GM19438 (cell line): ENCODE measurements around the gene CSNK2A2.

ENCODE experiments used
- ATAC-seq: cut with Tn5 transposase; IDR thresholded peaks from one replicate; pipeline ENCODE4 v1.9.1; 2021; ENCODE audit warnings: low read depth; ENCODE audit not compliant: unreplicated experiment

CSNK2A2 gene

GRCh38 chr16:58198022-58198683, at the start of gene CSNK2A2:
Gene CSNK2A2 (minus strand): TSS chr16:58198106. CDS start chr16:58197736, 370 bp downstream.
- ATAC-seq = peak; percentile 63

- ATAC-seq = peak; percentile 97
Measured at GRCh38 chr16:58243528-58244004, 45.7 kb upstream of the CSNK2A2 start.

DNA sequence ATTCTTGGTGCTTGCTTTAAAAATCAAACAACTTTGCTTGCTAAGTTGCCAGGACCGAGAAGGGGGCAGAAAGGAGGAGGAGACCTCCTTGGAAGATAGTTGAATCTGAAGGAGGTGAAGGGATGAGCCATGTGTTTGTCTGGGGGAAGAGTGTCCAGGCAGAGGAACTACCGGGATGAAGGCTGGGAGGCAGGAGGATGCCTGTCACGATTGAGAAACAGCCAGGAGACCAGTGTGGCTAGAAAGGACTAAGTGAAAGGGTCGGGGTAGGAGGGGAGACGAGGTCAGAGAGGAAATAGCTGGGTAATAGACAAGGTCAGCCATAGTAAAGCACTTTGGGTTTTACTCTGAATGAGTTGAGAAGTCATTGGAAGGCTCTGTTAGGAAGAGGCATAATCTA, 38.9 kb upstream of the CSNK2A2 start:
- ATAC-seq = peak; percentile 23

- peak; percentile 97 for ATAC-seq
Measured at GRCh38 chr16:58236231-58236690, 38.4 kb upstream of the CSNK2A2 start.

- no peak for ATAC-seq
Measured at GRCh38 chr16:58235663-58236062, 37.8 kb upstream of the CSNK2A2 start.

GRCh38 chr16:58234831-58235595, 37.1 kb upstream of the CSNK2A2 start:
- no peak for ATAC-seq

DNA sequence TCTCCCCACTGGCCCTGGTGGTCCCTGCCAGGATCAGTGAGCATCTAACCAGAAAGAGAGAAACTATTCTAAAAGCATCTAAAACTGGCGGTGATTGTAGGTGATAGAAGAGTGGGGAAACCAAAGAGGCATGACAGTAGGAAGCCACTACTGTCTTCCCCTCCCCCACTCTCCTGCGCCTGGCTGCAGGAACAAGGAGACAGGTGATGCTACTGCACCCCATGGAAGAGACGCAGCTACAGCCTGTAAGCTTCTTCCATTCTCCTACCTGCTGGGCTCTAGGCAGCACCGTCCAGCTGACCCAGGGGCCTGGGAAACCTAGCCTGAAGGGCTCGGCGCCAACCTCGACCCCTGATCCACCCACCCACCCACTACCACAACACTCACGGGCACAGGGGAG, 32.4 kb upstream of the CSNK2A2 start:
- ATAC-seq = no peak

DNA sequence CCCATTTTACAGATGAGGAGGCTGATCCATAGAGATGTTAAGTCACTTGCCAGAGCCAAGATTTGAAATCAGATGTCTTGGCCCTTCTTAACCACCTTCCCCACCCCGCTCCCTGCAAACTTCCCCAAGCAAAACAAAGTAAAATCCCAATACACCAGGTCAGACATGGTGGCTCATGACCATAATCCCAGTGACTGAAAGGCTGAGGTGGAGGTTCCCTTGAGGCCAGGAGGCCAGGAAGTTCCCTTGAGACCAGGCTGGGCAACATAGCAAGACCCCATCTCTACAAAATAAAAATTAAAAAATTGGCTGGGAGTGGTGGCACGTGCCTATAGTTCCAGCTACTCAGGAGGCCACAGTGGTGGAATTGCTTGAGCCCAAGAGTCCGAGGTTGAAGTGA, 28.9 kb upstream of the CSNK2A2 start:
- ATAC-seq = no peak

DNA sequence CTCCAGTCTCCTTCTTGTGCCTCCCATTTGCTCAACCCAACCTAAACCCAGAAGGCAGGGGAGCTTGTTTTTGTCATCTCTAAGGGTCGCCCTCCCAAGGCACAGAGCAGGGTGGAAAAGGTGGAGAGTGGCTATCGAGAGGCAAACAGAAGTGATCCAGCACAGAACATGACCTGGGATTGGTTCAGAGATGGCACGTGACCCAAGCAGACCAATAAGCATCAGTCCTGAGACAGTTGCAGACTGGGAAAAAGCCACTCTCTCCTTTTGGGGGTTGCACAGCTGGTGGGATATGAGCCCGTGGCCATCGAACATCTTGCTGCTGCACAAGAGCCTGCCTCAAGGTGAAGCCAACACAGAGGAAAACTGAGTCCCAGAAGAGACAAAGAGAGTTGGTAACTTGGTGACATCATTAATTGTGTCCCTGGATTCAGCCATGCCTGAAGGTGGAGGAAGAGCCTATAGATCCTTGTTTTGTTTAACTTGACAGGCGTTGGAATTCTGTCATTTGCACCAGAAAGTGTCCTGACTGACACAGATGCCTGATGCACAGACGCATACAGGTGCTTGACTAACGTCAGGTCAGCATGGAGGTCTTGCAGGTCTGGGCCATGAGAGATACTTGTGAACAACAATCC, 28.2 kb upstream of the CSNK2A2 start:
- no peak for ATAC-seq

DNA sequence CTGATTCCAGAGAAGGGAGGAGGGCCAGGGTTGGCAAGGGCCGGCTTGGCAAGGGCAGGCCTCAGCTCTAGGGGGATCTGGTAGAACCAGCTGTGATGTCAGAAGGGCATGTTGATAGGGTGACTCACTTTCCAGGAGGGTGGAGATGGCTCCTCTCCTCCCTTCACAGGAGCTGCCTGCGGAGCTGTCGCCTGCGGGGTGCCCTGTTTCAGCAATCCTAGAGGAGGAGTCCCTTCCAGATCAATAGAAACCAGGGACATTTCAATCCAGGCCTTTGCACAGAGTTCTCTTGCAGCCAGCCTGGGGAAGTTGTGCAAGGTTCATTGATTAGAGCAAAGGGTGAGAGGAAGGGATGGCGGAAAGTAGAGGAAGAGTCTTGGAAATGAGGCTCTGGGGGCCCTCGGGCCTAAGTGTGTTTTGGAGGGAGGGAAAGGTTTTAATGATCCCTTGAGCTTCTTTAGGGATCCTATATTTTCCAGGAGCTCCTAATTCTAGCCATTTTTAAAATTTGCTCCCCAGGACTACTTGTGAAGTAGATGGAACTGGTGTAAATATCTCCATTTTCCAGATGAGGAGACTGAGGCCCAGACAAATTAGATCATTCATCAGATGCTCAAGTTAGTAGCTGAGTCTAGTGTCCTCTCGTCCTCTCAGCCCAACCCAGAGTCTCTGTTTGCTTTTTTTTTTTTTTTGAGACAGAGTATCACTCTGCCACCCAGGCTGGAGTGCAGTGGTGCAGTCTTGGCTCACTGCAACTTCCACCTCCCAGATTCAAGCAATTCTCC, 24.8 kb upstream of the CSNK2A2 start:
- no peak for ATAC-seq

DNA sequence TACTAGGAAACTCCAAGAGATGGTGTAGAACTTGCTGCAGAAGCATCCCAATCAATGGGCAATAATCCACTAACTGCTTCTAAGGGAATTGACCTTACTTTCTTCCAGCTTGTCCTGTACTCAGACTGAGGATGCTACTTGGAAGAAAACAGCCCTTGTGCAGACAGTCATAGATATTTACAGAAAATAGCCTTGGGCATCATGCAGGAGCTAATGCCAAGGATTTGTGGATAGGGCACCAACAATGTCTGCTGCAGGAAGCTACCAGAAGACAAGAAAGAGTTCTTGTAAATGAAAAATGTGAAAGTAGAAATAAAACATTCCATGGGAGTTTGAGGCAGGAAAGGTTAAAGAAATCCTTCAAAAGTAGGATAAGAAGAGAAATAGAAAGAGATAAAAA, 21.5 kb upstream of the CSNK2A2 start:
- no peak for ATAC-seq

DNA sequence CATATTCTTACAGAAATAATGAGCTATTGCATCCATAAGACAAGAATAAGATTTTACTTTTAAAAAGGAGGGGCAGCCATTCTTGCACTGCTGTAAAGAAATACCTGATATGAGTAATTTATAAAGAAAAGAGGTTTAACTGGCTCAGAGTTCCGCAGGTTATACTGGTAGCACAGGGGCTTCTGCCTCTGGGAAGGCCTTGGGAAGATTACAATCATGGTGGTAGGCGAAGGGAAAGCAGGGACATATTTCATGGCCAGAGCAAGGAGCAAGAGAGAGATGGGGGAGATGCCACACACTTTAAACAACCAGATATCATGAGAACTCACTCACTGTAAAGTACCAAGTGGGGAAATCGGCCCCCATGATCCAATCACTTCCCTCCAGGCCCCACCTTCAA, 20.9 kb upstream of the CSNK2A2 start:
- no peak for ATAC-seq

DNA sequence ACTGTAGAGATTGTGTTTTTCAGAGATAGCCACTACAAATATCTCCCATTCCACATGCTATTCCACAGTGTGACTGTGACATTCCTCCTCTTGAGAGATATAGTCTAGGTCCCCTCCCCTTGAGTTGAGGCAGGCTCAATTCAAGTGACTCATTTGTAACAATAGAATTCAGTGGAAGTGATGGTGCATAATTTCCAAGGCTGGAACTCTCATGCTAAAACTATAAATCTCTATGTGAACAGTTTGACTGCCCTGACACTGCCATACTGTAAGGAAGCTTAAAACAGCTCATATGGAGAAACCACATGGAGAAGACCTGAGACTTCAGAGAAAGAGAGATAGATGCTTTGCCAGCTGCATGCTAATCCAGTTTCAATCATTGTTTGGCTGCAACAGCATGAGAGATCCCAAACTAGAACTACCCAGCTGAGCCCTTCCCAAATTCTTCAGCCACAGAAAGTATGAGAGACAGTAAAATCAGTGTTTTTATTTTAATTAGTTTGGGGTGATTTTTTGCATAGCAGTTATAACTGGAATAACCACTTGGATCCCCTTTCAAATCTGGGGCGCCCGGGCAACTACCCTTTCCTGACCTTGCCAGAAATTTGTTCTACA, 19.5 kb upstream of the CSNK2A2 start:
- no peak for ATAC-seq

GRCh38 chr16:58212824-58213655, 15.1 kb upstream of the CSNK2A2 start:
- ATAC-seq = no peak

DNA sequence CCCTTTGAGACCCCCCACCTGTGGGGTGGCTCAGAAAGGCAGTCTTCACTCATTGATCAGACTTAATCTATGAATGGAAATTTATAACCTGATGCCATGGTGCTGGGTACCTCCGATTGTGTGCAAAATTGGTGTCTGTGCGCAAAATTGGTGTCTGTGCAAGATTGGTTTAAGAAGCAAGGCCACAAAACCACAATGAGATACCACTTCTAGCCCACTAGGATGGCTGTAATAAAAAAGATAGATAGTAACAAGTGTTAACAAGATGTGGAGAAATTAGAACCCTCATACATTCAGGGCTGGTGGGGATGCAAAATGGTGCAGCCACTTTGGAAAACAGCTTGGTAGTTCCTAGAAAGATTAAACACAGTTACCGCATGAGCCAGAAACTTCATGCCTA, 13.9 kb upstream of the CSNK2A2 start:
- no peak for ATAC-seq

GRCh38 chr16:58211245-58211644, 13.3 kb upstream of the CSNK2A2 start:
- ATAC-seq = no peak

- no peak for ATAC-seq
Measured at GRCh38 chr16:58205276-58206036, 7.5 kb upstream of the CSNK2A2 start.

DNA sequence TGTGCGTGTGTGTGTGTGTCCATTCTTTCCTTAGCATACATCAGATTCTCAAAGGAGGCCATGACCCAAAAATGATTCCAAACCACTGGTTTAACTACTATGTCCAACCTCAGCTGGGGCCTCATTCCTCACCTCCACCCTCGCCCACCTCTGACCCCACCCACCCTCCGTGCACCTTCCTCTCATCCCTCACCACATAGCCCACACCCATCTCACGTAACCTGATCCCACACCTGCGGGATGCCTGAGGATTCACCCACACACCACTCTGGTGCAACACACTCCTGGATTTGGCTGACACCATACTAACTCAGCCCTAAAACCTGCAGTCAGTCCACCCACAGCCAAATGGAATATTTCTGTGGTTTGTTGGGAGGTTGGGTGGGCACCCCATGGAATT, 3.3 kb upstream of the CSNK2A2 start:
- no peak for ATAC-seq
